ES-I3 (cell line): ENCODE measurements around the gene TAB2.
A peak's percentile ranks its signal among the peaks of the same experiment; 100 is the strongest.

Source experiments
- H3K36me3 ChIP-seq: 2 replicates; pipeline ENCODE4 v1.6.1; 2013; ENCODE audit warnings: mild to moderate bottlenecking, low read length, control low read depth, moderate library complexity; ENCODE audit not compliant: insufficient read depth
- H3K4me1 ChIP-seq: 2 replicates; pipeline ENCODE4 v1.6.1; 2013; ENCODE audit warnings: mild to moderate bottlenecking, control low read depth, low read length; ENCODE audit not compliant: insufficient read depth
- H3K9ac ChIP-seq: 2 replicates; pipeline ENCODE4 v1.6.1; 2013; ENCODE audit warnings: low read depth, mild to moderate bottlenecking, low read length, moderate library complexity
- H3K9me3 ChIP-seq: 2 replicates; pipeline ENCODE4 v1.6.1; 2013; ENCODE audit warnings: mild to moderate bottlenecking, low read length, moderate library complexity; ENCODE audit not compliant: control insufficient read depth, insufficient read depth

The TAB2 gene

DNA sequence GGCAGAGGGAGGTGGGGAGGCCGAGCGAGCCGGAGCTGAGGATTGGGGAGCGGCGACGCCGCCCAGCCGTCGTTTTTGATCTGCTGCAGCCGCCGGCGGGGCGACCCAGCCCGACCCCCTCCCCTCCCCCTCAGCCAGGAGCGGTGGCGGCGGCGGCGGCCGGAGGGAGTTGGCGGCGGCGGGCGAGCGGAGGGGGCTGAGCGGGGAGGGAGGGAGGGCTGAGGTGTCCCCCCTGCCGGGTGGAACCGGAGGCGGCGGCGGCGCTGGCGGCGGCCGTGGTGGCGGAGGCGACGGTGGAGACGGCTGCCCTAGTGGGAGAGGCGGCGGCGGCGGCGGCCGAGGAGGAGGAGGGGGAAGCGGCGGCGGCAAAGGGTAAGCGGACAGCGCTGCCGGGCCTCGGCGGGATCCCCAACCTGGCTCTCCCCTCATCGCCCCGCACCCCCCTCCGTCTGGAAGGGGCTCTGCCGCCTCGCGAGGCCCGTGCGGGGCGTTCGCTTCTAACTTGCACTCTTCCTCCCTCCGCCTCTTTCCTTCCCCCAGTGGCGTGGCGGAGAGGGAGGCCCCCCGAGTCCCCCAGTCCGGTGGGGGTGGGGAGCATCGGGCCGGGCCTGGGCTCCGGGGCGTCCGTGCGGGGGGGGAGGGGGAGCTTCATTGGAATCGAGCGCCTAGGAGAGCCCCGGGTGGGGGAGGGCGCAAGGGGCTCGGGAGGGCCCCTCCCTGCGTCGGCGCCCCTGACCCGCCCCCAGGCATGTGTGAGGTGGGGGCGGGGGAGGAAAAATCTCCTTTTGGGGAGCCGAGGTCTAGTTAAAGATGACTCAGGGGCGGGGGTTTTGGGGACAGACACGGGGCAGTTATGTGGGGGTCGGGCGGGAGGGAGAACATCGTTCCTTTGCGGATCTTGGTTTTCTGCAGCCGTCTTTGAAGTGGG is at the start of gene TAB2:
TAB2 (plus strand) TSS at position 69 of the 928 bp plus-strand sequence. CDS start 52,286 bp downstream, outside the sequence.
- H3K4me1 ChIP-seq: peaks cover 8% of the 10 kb centered on the region; the same call in 1 of the 2 replicates
- H3K36me3 ChIP-seq: no peaks in the 10 kb centered on the region
- H3K9me3 ChIP-seq: no peaks in the 10 kb centered on the region
- H3K9ac ChIP-seq: peak within 1 kb of the TSS; percentile 87

GRCh38 chr6:149268146-149268545 is 49.4 kb upstream of the TAB2 start:
- 0 out of 2 replicates have a peak, but pooled peaks cover 2% of the 10 kb centered on the region for H3K4me1 ChIP-seq
- no peak overlapping the region for H3K9ac ChIP-seq
- no peaks in the 10 kb centered on the region for H3K36me3 ChIP-seq

GRCh38 chr6:149268768-149269167 is 48.7 kb upstream of the TAB2 start:
- Histone ChIP-seq H3K4me1 (0 out of 2 replicates have a peak, but pooled peaks cover 2% of the 10 kb centered on the region), H3K36me3 (no peaks in the 10 kb centered on the region), H3K9ac (no peak overlapping the region)

More at GRCh38 chr6:149268146-149268545, 49.4 kb upstream of the TAB2 start:
- no peaks in the 10 kb centered on the region for H3K9me3 ChIP-seq

DNA sequence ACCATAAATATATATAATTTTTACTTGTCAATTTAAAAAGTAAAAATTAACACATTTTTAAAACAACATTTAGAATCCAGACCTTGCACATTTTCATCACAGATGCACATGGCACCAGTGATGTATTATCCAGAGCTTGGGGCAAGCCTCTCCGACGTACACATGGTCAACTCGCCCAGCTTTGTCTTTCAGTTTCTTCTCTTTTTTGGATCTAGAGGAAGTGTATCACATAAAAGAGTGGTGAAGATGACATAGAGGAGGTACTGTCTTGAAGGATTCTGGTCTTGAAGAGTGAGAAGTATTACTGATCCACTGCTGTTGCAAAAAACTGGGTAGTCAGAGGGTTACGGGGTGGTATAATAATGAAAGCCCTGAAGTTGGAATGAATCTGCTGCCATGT is 46.9 kb upstream of the TAB2 start:
- no peaks in the 10 kb centered on the region for H3K9me3 ChIP-seq
- H3K36me3 ChIP-seq: no peaks in the 10 kb centered on the region
- H3K9ac ChIP-seq: no peak overlapping the region
- H3K4me1 ChIP-seq: no peaks in the 10 kb centered on the region

More at GRCh38 chr6:149268768-149269167, 48.7 kb upstream of the TAB2 start:
- H3K9me3 ChIP-seq: no peaks in the 10 kb centered on the region

DNA sequence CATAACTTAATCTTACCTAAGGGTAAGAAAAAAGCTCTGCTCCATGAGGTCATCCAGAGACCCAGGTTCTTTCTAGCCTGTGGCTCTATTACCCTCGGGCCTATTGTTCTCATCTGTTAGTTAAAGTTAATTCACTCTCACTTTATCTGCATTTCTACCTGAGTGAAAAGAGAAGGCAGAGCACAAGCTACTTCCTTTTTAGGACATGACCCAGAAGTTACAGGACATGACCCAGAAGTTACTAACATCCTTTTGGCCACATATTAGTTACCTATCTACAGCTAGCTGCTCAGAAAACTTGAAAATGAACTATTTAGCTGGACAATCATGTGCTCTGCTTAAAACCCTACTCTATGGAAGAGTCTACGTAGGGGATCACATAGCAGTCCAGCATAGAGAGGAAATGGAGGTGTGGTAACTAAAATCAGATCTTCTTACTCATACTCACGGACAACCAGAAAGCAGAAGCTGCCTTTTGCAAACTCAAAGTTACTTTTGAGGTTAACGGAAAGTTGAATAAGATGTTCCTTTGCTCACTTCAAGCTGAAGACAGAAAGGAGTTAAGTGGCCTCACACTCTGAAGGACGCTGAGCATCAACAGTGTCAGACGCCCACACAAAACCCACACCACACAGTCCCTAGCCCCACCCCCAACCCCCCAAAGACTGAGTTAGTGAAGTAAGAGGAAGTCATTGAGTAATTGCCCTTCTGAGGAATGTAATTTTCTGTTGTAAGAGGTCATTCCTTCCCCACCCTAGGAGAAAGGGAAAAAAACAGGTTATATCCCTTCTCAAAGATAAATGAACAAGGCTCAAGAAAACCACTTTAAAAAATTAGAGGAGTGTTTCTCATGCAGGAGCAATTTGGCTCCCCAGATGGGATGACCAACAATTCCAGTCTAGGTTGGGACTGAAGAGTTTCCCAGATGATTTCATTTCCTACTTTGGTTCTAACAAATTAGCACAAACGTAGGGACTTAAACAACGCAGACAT is 45.9 kb upstream of the TAB2 start:
- no peak overlapping the region for H3K9ac ChIP-seq
- H3K4me1 ChIP-seq: no peaks in the 10 kb centered on the region
- no peaks in the 10 kb centered on the region for H3K9me3 ChIP-seq
- no peaks in the 10 kb centered on the region for H3K36me3 ChIP-seq

- no peaks in the 10 kb centered on the region for H3K36me3 ChIP-seq
- H3K9me3 ChIP-seq: no peaks in the 10 kb centered on the region
- H3K9ac ChIP-seq: no peak overlapping the region
- no peaks in the 10 kb centered on the region for H3K4me1 ChIP-seq
Measured at GRCh38 chr6:149273318-149273717, 44.2 kb upstream of the TAB2 start.

- Histone ChIP-seq H3K9me3 (no peaks in the 10 kb centered on the region), H3K9ac (no peak overlapping the region), H3K4me1 (no peaks in the 10 kb centered on the region), H3K36me3 (no peaks in the 10 kb centered on the region)
Measured at GRCh38 chr6:149275621-149276020, 41.9 kb upstream of the TAB2 start.

DNA sequence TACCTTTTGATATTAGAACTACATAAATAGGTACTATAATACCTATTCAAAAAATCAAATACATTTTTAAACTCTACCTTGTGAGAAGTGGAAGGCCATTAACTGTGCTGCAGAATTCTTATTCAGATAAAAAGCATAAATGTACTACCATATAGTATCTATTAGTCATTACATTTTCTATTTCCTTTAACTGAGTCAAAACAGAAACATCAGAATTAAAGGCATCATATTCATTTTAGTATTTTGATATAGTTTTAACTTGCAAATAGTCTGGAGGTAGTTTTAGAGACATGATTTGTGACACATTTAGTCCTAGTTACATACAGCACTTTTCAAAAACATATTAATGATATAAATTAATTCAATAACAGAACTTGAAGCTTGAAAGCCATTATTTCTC is 39.9 kb upstream of the TAB2 start:
- no peak overlapping the region for H3K9ac ChIP-seq
- no peaks in the 10 kb centered on the region for H3K36me3 ChIP-seq
- H3K4me1 ChIP-seq: no peaks in the 10 kb centered on the region
- H3K9me3 ChIP-seq: no peaks in the 10 kb centered on the region

DNA sequence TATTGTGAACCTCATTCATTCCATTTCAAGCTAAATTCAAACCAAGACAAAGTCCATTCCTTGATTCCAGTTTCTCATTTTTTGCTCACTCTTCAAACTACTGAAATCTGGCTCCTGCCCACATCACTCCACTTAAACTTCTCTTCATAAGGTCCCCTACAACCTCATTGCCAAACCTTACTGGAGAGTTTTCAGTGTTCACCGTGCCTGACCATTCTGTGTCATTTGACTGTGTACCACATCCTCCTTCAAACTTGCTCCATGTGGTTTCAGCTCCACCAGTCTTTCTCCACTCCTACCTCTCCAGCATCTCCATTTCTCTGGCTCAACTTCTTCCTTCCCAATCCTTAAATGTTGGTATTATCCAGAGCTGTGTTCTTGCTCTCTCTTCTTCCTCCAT is 38.5 kb upstream of the TAB2 start:
- no peak overlapping the region for H3K9ac ChIP-seq
- no peaks in the 10 kb centered on the region for H3K4me1 ChIP-seq
- H3K36me3 ChIP-seq: no peaks in the 10 kb centered on the region
- H3K9me3 ChIP-seq: no peaks in the 10 kb centered on the region

DNA sequence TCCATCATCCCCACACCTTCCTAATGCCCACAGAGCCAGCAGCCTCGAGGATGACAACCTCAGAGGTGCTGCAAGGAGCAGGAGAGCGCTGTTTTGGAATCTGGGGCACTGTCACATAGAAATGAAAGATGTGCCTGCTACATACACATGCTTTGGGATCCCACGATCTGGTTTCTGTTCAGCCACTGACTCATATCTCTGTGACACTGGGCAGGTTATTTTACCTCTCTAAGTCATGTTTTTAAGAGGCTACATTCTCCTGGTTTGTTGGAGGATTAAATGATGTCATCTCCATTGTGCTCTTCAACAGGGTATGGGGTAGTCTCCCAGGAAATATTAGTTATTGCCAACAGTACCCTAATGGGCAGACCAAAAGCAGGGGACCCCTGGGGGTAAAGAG is 32.6 kb upstream of the TAB2 start:
- Histone ChIP-seq H3K36me3 (no peaks in the 10 kb centered on the region), H3K9ac (no peak overlapping the region), H3K4me1 (peaks cover 7% of the 10 kb centered on the region), H3K9me3 (no peaks in the 10 kb centered on the region)

DNA sequence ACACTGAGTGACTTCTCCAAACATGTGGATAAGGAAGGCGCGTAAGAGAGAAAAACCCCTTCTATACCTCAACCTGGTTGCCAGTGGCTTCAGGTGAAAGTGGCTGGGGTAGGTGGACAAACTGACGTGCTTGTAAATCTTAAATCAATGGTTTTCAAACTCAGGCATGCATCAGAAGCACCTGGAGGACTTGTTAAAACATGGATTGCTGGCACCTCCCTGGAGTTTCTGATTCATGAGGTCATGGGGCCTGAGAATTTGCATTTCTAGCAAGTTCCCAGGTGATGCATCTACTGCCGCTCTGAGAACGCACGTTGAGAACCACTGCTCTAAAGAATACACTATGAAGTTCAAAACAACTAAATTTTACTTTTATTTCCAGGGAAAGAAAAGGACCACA is 31.9 kb upstream of the TAB2 start:
- H3K36me3 ChIP-seq: no peaks in the 10 kb centered on the region
- H3K9me3 ChIP-seq: no peaks in the 10 kb centered on the region
- H3K4me1 ChIP-seq: peaks cover 7% of the 10 kb centered on the region

GRCh38 chr6:149286905-149287304 is 30.6 kb upstream of the TAB2 start:
- Histone ChIP-seq H3K4me1 (peaks cover 7% of the 10 kb centered on the region), H3K9me3 (no peaks in the 10 kb centered on the region), H3K36me3 (no peaks in the 10 kb centered on the region), H3K9ac (no peak overlapping the region)

More for the DNA sequence above, 31.9 kb upstream of the TAB2 start:
- no peak overlapping the region for H3K9ac ChIP-seq

DNA sequence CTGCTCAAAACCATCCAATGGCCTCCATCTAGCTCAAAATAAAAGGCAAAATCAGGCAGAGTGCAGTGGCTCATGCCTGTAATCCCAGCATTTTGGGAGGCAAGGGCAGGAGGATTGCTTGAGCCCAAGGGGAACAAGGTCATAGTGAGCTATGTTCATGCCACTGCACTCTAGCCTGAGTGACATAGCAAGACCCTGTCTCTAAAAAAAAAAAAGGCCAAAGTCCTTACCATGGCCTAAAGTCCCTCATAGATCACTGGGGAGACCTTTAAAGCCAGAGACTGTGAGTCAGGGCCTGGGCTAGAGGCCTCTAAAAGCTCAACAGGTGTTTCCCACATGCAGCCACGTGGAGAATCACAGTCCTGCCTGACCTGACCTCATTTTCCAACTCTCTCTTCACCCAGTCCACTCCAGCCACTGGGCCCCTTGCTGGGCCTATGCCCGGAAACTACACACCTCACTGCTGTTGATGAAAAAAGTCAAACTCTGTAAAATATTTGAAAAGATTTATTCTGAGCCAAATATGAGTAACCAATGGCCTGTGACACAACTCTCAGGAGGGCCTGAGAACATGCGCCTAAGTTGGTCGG is 28.2 kb upstream of the TAB2 start:
- no peak overlapping the region for H3K9ac ChIP-seq
- H3K9me3 ChIP-seq: no peaks in the 10 kb centered on the region
- no peaks in the 10 kb centered on the region for H3K36me3 ChIP-seq
- H3K4me1 ChIP-seq: peaks cover 7% of the 10 kb centered on the region

- Histone ChIP-seq H3K9me3 (no peaks in the 10 kb centered on the region), H3K9ac (no peak overlapping the region), H3K4me1 (peaks cover 7% of the 10 kb centered on the region), H3K36me3 (no peaks in the 10 kb centered on the region)
Measured at GRCh38 chr6:149289966-149290365, 27.5 kb upstream of the TAB2 start.
